DOHH2 (cell line): ENCODE data around the gene PTPRK.

Source experiments
- CTCF ChIP-seq: fragments of 200-600 bp; sonication (generic); IDR thresholded peaks from one replicate; pipeline ENCODE4 v1.5.1; 2014; ENCODE audit warnings: antibody characterized with exemption, mild to moderate bottlenecking, low read depth, low read length; ENCODE audit not compliant: poor library complexity, severe bottlenecking
- EZH2phosphoT487 ChIP-seq: fragments of 200-600 bp; sonication (generic); IDR thresholded peaks from 2 replicates; pipeline ENCODE4 v1.6.1; 2017; ENCODE audit warnings: borderline replicate concordance, mild to moderate bottlenecking, antibody characterized with exemption, low read length, moderate library complexity, mixed read lengths

- TF ChIP-seq CTCF (no peak), EZH2phosphoT487 (no peak)
These were observed 237.4 kb downstream of the PTPRK start for GRCh38 chr6:128282961-128283360.
